MV-4-11 (cell line): ENCODE results near the gene NDUFS8.

Experiments used
- DNase-seq: peaks from one replicate; lab custom pipeline; 2025; lab: John Stamatoyannopoulos, UW

Gene NDUFS8

GRCh38 chr11:68077617-68078582 lies 47.4 kb downstream of the NDUFS8 start:
- DNase-seq, result no peak

GRCh38 chr11:68080860-68081259 lies 50.4 kb downstream of the NDUFS8 start:
- no peak for DNase-seq

GRCh38 chr11:68081691-68082090 lies 51.2 kb downstream of the NDUFS8 start:
- DNase-seq, result no peak

- no peak for DNase-seq
These were observed 52.0 kb downstream of the NDUFS8 start for GRCh38 chr11:68082481-68082880.

GRCh38 chr11:68083517-68083916 lies 53.0 kb downstream of the NDUFS8 start:
- no peak for DNase-seq
